Amygdala (tissue), 56 donors: ENCODE measurements around the gene ADGRF1.
A peak's percentile ranks its signal among the peaks of the same experiment; 100 is the strongest.
"Not testable (repeated sequence)": the region's sequence is repeated elsewhere in the genome, so short reads cannot be mapped to it uniquely, and the experiment has no call there.

Experiments used
- DNase-seq, 56 donors: peaks; one replicate each; lab custom pipeline; 2025; lab: John Stamatoyannopoulos, UW

The ADGRF1 gene

DNA sequence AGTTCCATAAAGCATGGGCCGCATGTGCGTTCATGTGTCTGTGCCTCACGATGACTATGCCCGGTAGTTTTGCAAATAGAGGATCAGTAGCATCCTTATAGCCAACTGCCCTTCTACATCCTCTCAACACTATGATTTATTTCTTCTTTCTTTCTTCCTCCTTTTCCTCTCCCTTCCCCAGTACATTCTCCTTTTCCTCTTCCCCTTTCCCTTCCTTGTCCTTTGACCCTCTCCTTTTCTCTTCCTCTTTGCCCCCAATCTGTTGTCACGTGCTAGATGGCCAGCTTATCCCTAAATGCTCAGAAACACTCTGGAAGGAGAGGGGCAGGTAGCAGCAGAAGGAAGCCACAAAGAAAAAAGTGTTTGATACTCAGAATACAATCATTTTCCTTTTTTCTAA, 20.2 kb upstream of the ADGRF1 start:
- DNase-seq: no peak

DNA sequence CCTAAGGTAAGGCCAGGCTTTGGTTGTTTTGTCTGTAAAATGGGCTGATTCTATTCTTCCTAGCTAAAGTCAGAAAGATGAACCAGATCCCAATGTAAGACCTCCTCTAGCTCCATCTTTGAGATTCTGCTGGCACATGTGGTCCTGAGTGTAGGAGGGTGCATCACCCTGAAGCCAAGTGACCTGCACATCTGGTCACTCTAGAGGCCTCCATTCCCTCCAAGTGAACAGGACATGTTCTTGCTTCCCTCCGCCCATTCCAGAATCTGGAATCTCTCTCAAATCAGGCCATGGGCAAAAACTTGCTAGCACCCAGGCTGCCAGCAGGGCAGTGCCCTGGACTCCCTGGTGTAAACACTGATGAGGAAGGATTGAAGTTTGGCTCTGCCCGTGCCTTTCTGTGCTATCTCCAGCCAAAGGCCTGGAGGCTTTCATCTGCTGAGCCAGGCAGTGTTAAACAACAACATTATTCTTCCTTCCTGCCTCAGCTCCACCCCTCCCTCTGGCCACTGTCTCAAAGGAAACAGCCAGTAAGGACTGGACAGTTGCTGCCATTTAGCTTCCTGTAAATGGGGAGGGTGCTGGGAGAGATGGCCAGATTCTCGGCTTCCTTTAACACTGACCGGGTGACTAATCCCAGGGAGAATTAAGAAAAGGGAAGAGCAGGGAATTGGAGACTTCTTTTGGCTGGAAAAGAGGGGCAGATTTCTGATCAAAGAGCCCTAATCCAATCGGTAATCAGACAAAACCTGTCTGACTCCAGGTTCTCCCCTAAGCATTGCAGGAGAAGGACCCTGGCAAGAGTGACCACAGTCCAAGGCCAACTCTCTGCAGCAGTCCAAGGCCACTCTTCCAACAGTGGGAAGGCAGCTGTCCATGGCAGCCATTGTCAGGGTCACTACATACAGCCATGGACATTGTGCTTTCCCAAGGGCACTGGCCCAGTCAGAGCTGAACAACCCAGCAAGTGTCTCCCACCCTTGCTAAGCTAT, 19.5 kb upstream of the ADGRF1 start:
- peak in 27 of 56 donors; percentile 10 to 70 (median 27) for DNase-seq

DNA sequence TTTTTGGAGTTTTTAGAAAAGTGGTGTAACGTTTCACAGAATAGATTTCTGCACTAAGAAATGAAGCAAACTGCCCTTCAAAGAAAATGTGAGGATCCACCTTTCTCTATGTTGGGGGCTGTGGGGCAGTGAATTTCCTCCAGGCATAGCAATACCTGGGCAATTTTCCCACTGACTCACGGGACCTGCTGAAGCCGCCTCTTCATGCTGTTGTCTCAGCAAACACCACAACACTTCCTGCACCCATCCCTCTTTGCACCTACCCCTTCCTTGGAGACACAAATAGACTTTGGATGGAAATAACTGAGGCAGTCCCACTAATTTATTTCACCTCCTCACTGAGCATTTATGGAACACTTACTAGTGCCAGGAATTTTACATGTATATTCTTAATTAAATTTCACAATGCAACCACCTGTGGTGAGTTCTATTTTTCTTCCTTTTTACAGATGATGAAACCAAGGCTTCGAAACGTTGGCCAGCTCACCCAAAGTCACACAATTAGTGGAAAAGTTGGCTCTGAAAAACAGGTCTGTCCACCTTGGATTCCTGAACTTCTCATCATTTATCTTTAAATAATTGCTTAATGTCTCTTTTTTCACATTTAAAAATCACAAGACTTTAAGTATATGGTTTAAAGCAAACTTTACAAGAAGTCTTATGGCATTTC, 17.2 kb upstream of the ADGRF1 start:
- no peak for DNase-seq

DNA sequence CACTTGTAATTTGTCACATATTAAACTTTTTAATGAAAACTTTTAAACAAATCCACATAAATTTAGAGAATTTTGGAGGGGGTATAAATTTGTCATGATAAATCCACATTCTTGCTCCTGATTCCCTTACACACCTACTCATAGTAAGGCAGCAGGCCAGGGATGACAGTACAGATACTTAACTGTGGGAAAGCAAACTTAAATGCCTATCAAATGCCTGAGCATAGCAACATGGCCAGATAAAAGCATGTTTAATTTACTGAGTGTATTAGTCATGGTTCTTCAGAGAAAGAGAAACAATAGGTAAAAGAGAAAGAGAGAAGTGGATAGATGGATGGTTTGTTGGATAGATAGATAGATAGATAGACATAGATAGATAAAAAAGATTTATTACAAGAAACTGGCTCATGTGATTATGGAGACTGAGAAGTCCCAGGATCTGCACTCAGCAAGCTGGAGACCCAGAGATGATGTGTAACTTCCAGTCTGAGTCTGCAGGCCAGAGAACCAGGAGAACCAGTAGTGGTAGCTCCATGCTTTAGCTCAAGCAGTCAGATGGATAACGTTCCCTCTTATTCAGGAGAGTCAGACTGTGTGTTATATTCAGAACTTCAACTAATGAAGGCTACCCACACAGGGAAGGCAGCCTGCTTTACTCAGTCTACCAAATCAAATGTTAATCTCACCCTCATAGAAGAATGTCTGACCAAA, 15.9 kb upstream of the ADGRF1 start:
- no peak for DNase-seq

DNA sequence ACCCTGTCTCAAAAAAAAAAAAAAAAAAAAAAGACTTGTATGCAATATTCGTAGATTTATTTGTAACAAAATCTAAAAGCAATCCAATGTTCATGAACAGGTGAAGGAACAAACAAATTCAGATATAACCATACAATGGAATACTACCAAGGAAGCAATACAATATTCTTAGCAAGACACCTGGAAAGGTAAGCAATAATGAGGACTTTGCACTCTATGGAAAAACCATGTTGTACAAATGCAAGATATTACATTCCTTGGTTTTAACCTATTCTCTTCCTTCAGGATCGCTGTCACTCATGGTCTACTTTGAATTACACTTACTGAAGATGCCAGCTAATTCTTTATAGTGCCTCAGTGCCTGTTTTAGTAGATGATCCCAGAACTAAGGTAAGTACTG, 14.7 kb upstream of the ADGRF1 start:
- DNase-seq: no peak

DNA sequence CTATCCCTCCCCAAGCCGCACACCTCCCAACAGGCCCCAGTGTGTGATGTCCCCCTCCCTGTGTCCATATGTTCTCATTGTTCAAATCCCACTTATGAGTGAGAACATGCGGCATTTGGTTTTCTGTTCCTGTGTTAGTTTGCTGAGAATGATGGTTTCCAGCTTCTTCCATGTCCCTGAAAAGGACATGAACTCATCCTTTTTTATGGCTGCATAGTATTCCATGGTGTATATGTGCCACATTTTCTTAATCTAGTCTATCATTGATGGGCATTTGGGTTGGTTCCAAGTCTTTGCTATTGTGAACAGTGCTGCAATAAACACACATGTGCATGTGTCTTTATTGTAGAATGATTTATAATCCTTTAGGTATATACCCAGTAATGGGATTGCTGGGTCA, 12.2 kb upstream of the ADGRF1 start:
- not testable (repeated sequence) for DNase-seq

DNA sequence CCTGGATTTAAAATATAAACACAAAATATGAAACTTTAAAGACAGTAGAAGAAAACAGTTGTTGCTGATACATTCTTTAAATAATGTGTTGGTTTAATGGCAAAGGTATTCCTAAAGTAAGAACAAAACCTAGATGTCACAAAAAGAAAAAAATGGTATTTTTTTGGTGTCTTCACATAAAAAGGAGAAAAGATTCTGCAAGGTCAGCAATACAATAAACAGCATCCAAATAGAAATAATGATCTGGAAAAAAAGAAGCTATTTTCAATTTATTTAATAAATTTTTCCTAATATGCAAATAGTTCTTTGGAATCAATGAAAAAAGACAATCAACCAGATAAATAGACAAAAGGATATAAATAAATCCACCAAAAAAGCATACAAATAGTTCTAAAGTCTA, 6.5 kb upstream of the ADGRF1 start:
- no peak for DNase-seq

DNA sequence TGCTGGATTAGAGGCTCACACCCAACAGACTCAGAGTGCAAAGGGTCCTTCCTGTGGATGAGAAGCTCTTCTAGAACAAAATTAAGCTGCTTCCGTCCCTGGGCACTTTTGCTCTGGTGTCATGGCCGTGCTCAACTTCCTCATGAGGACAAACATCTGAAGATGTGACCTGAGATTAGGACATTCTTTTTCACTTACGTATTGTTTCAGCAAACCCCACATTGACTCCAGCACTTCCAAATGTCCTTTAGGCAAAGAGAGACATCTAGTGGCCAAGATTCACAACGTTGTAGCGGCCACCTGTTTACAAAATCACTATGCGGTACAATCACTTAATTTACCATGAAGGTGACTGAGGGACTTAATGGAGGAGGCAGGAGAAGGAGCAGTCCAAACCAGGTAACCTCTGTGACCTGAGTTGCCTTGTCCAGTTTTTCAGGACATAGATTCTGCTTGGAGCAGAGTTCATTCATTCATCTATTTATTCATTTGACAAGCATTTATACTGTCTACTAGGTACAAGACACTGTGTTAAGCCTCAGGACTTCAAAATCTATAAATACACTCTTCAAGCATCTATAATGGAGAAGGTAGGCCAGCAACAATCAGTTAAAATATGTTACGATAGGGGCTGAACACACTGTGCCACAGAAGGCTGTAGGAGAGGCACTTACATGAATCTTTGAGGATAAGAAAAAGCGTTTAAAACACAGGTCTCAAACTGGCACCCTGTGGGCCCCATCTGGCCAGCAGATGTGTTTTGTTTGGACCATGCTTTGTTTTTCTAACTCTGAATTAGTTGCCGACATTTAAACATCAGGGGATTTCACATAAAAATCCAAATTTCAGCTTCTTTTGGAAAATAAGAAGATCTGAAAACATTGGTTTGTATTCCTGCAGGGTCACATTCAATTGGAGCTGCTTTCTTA, 5.6 kb upstream of the ADGRF1 start:
- peak in 24 of 56 donors; percentile 3 to 50 (median 20) for DNase-seq

DNA sequence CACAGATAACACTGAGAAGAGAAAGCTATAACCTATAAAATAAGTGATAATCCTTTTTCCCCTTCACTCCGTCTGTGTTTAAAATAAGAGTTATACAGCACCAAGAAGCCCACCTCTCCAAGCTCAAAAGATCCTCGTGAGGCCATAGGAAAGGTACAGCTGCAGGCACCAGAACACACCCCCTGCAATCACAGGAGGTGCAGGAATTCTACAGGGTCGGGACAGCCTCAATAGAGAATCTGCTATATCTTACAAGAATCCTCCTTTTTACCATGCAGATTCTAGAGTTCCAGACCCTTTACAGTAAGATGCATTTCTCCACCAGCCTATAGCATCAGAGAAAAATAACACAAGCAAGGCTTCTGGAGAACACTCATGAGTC, 5.0 kb upstream of the ADGRF1 start:
- no peak for DNase-seq

DNA sequence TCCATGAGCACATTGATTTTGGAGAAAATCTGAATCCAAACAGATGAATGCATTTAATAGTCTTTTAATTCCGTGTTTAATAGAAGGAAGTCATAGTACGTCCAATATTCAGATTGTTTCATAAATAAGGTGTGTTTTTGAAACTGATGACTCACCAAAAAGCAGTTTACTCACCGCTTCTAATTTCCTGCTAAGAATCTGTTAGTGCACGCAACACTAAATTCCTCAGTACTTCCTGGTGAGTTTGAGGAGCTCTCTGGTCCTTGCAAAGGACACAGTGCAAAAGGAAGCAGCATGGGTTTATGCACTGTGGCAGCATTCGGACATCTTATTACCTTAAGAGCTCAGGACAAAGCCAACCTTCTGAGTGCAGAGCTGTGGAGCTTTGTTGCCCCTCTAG, 2.3 kb upstream of the ADGRF1 start:
- no peak for DNase-seq

DNA sequence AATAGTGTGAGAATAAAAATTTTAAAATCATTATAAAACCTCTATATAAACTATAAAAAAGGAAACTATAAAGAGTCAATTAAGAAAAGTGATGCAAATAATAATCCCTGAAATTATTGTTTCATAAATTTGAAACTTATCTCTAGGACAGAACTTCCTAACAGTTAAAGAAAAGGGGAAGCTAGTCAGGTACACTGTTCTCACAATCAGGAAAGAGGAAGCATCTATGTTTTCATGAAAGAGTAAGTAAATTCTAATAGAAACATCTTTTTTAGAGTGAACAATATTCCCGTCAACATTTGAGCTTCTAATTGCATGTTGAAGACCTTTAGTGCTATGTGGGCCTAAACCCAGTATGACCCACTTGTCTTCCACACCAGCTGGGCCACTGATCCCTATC, 1.2 kb upstream of the ADGRF1 start:
- no peak for DNase-seq

DNA sequence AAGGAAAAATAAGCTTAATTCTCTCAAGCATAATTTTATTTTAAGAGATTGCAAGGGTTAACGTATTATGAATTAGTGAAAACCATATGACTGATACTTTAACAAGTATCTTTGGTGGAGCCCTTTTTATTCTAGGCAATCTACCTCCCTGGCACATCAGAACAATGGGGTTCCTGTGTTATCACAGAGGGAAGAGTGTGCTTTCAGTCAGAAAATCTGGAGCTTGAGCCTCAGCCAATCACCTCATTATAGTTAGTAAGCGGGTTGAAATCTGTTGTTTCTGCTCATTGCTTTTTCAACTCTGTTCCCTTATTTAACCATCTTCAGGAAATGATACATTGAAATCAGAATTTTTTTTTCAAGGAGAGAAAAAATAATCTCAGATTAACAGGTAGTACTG, 391 bp downstream of the ADGRF1 start:
- no peak for DNase-seq

DNA sequence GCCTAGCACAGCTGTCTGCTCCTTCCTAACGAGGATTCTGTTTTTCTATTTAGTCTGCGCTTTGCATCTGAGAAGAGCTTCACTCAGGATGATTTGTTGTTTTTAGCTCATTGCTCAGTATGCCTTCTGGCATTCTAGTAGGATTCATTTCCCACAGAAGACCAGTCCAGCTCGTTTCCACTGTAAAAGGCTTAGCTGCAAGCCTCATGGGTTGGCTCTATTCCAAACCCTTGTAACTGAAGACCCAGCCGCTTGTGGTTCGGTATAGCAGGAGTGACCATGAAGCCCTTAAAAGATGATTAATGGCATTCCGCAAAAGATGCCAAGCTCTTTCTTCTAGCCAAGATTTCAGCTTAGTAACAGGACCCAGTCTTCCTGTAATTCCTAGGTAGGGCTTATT, 7.2 kb downstream of the ADGRF1 start:
- peak in 1 of 56 donors; percentile 2 for DNase-seq

DNA sequence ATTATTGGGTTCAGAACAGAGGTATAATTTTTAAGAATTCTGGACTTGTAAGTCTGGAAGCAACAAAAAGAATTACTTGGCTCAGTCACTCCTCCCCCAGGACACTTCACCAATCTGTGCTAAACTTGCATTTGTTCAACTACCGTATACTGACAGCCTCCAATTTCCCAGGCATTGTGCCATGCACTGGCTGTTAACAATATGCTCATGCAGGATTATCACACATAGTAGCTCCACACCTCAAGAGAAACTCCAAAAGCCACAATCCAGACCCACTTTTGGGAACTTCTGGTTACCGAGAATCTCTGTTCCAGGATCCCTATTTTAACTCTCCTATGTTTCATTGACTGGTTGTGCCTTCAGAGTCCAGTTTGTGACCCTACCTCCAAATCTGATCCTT, 7.7 kb downstream of the ADGRF1 start:
- DNase-seq: no peak

DNA sequence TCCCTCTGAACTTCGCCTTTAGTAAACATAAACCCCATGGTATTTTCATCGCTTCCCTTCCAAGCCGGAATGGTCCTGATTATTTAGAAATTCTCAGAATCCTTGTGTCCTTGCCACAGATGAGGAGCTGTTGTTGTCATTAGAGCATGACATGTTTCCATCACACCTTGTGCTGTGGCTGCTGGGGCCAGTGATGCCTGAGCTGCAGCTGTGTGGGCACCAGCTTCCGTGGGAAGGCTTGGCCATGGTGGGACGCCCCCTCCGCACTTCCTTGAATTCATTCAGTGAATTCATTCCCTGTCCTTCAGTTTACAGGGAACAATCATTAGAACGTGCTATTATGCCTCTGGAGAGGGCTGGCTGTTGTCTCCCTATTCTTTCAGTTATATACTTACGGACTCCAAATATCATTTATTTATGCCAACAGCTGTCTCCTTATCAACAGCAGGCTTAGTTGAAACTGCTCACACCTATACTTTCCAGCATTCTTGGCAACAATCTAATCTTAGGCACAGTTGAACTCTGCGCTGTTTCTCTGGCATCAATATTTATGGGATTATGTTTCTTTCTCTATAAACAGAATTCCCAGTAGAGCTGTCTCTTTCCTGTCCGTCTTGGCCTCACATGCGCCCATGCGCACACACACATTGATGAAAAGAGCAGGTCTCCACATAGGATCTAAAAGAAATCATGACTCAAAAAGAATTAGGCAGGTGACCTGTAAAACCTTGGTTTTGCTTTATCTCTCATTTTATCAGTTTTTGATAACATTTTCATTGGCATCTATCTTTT, 9.0 kb downstream of the ADGRF1 start:
- DNase-seq: no peak

DNA sequence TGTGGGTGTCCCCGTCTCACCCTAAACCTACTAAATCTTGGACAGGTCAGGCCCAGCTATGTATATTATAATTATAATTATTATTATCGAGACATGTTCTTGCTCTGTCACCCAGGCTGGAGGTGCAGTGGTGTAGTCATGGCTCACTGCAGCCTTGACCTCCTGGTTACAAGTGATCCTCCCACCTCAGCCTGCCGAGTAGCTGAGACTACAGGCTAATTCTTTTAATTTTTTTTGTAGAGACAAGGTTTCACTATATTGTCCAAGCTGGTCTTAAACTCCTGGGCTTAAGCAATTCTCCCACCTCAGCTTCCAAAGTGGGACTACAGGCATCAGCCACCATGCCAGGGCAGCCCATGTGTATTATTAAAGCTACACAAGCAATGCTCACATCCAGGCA, 10.5 kb downstream of the ADGRF1 start:
- DNase-seq: no peak

DNA sequence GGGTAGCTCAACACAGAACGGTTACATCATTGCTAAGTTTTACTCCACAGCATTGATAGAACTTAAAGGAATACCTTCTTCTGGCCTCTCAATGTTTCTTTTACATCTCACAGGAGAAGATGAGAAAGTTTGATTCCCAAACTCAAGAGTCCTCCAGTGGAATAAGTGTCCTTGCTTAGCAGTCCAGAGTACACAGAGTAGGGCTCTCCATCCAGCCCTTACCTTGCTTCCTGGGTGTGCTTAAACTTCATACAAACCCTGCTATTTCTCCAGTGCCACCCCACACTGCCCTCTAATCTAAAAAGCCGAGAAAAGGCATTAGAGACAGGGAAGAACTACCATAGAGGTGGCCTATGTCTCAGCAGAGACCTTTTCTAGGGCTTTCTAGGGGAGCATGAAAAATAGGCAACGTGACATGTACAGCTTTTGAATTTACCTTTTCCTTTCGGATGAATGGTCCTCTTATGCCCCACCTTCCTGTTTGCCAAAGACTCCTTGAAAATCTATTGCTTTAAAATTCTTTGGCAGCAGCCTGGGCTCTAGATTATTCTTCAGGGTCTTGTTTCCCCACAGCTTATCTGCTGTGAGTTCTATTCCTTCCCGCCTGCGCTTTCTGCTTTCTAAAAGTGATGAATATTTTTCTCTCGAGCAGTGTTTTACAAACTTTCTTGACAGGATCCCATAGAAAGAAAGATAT, 12.1 kb downstream of the ADGRF1 start:
- DNase-seq: no peak

DNA sequence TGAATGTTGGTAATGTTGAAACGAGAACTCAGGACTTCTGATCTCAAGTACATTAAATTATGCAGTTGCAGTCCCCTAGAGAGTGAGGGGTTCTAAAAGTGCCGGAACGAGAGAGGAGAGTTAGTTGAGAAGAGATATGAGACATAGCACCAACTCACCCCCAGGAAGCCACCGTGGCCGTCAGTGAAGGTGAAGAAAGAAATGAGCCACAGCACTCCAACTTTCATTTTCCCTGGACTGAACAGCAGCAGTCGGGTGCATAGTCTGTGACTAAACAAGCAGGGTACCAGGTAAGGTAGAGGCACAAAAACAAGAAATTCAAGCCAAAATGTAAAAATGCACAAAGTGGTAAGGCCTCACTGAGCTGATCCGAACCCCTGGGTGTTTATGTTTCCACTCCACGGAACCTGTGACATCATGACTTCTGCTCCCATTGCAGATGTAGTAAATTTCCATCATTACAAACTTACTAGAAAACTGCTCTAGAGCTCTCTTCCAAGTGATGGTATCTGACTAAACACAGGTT, 13.2 kb downstream of the ADGRF1 start:
- DNase-seq: no peak
